Natural killer cell treated with Interleukin-12 subunit alpha and Interleukin-12 subunit beta and Interleukin-15 and Interleukin-18, amount 100 ng/mL, for 72 hours (primary cell): ENCODE results near the gene RSPO1. TPM values are rescaled to one million over a fixed set of nuclear protein-coding genes. Genes with fewer than 3 reads are reported as not detected.

ENCODE experiments used
- ATAC-seq, 2 donors: fragments of 150-1000 bp; cut with Tn5 transposase in 1 of 2; sonication (Bioruptor Pico), chemical (Tn5 transposase) in 1 of 2; 2 replicates each; pipeline ENCODE4 v1.10.0; 2021
- DNase-seq: peaks from one replicate; pipeline ENCODE4 v3.0.0; 2022; ENCODE audit warnings: low spot score
- H3K27ac Mint-ChIP-seq, 2 donors: 1 replicate in 1 of 2; 2 replicates in 1 of 2; pipeline ENCODE4 v1.8.0; 2022; ENCODE audit warnings: mixed read lengths in 2 of 2, mild to moderate bottlenecking in 1 of 2, moderate library complexity in 1 of 2
- H3K27me3 Mint-ChIP-seq, 2 donors: 1 replicate in 1 of 2; 2 replicates in 1 of 2; pipeline ENCODE4 v1.8.0; 2022; ENCODE audit warnings: mixed read lengths in 2 of 2
- H3K36me3 Mint-ChIP-seq: one replicate; pipeline ENCODE4 v1.8.0; 2022; ENCODE audit warnings: mixed read lengths
- H3K4me1 Mint-ChIP-seq, 2 donors: 1 replicate in 1 of 2; 2 replicates in 1 of 2; pipeline ENCODE4 v1.8.0; 2022; ENCODE audit warnings: low read depth in 2 of 2, mixed read lengths in 2 of 2, mild to moderate bottlenecking in 1 of 2
- H3K4me3 Mint-ChIP-seq: one replicate; pipeline ENCODE4 v1.8.0; 2022; ENCODE audit warnings: mixed read lengths
- H3K9me3 Mint-ChIP-seq: 2 replicates; pipeline ENCODE4 v1.8.0; 2022; ENCODE audit warnings: mixed read lengths
- total RNA-seq, 2 donors: library from RNA; stranded (reverse); gene quantifications; one replicate each; pipeline ENCODE4 v1.2.3, GENCODE V29; 2022

RSPO1 gene
- total RNA-seq, 2 donors from 2014 or later: not detected

- no peak overlapping the region for H3K4me3 Mint-ChIP-seq
- ATAC-seq (no peak), DNase-seq (no peak)
- no peak overlapping the region for H3K27ac Mint-ChIP-seq
- H3K27me3 Mint-ChIP-seq: peaks cover 0 to 8% of the 10 kb centered on the region in 2 donors
- no peaks in the 10 kb centered on the region for H3K9me3 Mint-ChIP-seq
- H3K36me3 Mint-ChIP-seq: no peaks in the 10 kb centered on the region
- no peaks in the 10 kb centered on the region for H3K4me1 Mint-ChIP-seq
Observed at GRCh38 chr1:37663426-37664000, 28.8 kb upstream of the RSPO1 start.

GRCh38 chr1:37662031-37662755 lies 27.5 kb upstream of the RSPO1 start:
- H3K27me3 Mint-ChIP-seq: peaks cover 0 to 8% of the 10 kb centered on the region in 2 donors
- H3K36me3 Mint-ChIP-seq: no peaks in the 10 kb centered on the region
- H3K9me3 Mint-ChIP-seq: no peaks in the 10 kb centered on the region
- ATAC-seq (no peak), DNase-seq (no peak)
- H3K27ac Mint-ChIP-seq: no peak overlapping the region
- H3K4me1 Mint-ChIP-seq: no peaks in the 10 kb centered on the region
- H3K4me3 Mint-ChIP-seq: no peak overlapping the region

GRCh38 chr1:37661401-37661800 lies 26.7 kb upstream of the RSPO1 start:
- no peak overlapping the region for H3K4me3 Mint-ChIP-seq
- no peaks in the 10 kb centered on the region for H3K9me3 Mint-ChIP-seq
- no peak for DNase-seq
- no peaks in the 10 kb centered on the region for H3K4me1 Mint-ChIP-seq
- H3K27ac Mint-ChIP-seq: no peak overlapping the region
- ATAC-seq: no peak
- H3K36me3 Mint-ChIP-seq: no peaks in the 10 kb centered on the region
- peaks cover 3 to 8% of the 10 kb centered on the region in 2 donors for H3K27me3 Mint-ChIP-seq

GRCh38 chr1:37660664-37661063 lies 26.0 kb upstream of the RSPO1 start:
- Mint-ChIP-seq H3K27me3 (peaks cover 3 to 8% of the 10 kb centered on the region in 2 donors), H3K4me3 (no peak overlapping the region), H3K9me3 (no peaks in the 10 kb centered on the region), H3K27ac (no peak overlapping the region), H3K36me3 (no peaks in the 10 kb centered on the region), H3K4me1 (no peaks in the 10 kb centered on the region)
- ATAC-seq: no peak
- no peak for DNase-seq

- Mint-ChIP-seq H3K27me3 (peaks cover 3 to 8% of the 10 kb centered on the region in 2 donors), H3K9me3 (no peaks in the 10 kb centered on the region), H3K27ac (no peak overlapping the region), H3K4me3 (no peak overlapping the region), H3K4me1 (no peaks in the 10 kb centered on the region), H3K36me3 (no peaks in the 10 kb centered on the region)
- ATAC-seq (no peak), DNase-seq (no peak)
Observed at GRCh38 chr1:37658486-37658885, 23.8 kb upstream of the RSPO1 start.

DNA sequence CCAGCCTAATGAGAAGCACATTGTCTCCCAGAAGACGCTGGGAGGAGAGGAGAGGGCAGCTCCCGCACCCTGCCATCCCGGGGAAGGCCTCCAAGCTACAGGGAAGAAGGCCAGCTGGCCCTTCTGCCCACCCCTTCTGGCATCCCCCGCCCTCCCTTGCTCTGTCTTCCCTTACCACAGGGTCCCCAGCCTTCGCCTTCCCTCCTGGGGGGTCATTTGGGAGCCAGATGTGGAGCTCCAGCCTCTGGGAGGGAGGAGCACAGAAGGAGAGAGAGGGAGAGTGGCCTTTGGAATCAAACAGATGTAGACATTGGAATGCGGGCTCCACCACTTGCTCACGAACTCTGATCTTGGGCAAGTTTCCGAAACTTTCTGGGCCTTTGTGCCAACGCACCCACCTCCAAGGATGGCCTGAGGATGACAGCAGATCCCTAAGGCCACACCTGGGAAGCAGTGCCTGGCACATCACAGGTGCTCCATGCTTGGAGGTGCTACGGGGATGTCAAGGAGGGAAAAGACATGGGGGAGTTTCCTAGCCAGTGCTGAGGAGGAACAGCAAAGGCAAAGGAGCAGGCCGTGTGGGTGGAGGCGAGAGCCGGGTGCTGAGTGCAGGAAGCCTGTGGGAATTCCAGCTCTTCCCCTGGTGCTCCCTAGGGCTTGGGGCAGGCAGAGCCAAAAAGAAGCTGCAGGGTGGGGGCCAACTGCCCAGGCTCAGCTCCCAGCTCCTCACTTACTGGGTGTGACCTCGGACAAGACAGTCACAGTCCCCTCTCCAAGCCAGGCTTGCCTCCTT lies 23.1 kb upstream of the RSPO1 start:
- no peak overlapping the region for H3K4me3 Mint-ChIP-seq
- no peaks in the 10 kb centered on the region for H3K36me3 Mint-ChIP-seq
- peaks cover 3 to 8% of the 10 kb centered on the region in 2 donors for H3K27me3 Mint-ChIP-seq
- no peak overlapping the region for H3K27ac Mint-ChIP-seq
- H3K9me3 Mint-ChIP-seq: no peaks in the 10 kb centered on the region
- DNase-seq (no peak), ATAC-seq (no peak)
- no peaks in the 10 kb centered on the region for H3K4me1 Mint-ChIP-seq

- DNase-seq: no peak
- no peak for ATAC-seq
Observed at GRCh38 chr1:37656881-37657280, 22.2 kb upstream of the RSPO1 start.

DNA sequence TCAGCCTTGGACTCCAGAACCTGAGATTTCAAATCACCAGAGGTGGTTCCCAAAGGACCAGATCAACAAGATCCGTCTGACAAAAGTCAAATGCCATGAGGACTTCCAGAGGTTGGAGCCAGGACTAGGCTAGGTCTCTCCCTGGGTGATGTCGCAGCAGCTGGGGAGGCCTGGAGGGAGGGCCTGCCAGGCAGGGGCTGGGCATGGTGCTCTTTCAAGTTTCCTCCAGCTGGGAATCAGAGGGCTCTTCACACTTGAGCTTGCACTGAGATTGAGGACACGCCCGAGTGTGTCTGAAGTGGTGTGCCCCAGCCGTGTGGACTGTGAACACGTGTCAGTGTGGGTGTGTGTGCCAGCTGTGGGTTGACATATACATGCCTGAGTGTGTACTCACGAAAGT lies 21.3 kb upstream of the RSPO1 start:
- DNase-seq: no peak
- H3K9me3 Mint-ChIP-seq: no peaks in the 10 kb centered on the region
- peaks cover 3 to 8% of the 10 kb centered on the region in 2 donors for H3K27me3 Mint-ChIP-seq
- H3K4me1 Mint-ChIP-seq: no peaks in the 10 kb centered on the region
- no peak for ATAC-seq
- H3K27ac Mint-ChIP-seq: no peak overlapping the region
- no peak overlapping the region for H3K4me3 Mint-ChIP-seq
- H3K36me3 Mint-ChIP-seq: no peaks in the 10 kb centered on the region

More at GRCh38 chr1:37656881-37657280, 22.2 kb upstream of the RSPO1 start:
- Mint-ChIP-seq H3K4me3 (no peak overlapping the region), H3K9me3 (no peaks in the 10 kb centered on the region), H3K36me3 (no peaks in the 10 kb centered on the region), H3K4me1 (no peaks in the 10 kb centered on the region), H3K27me3 (peaks cover 3 to 8% of the 10 kb centered on the region in 2 donors), H3K27ac (no peak overlapping the region)

- Mint-ChIP-seq H3K4me1 (no peaks in the 10 kb centered on the region), H3K4me3 (no peak overlapping the region), H3K27me3 (peaks cover 3 to 4% of the 10 kb centered on the region in 2 donors), H3K27ac (no peak overlapping the region), H3K36me3 (no peaks in the 10 kb centered on the region), H3K9me3 (no peaks in the 10 kb centered on the region)
- no peak for DNase-seq
- ATAC-seq: no peak
Observed at GRCh38 chr1:37655274-37655673, 20.6 kb upstream of the RSPO1 start.

DNA sequence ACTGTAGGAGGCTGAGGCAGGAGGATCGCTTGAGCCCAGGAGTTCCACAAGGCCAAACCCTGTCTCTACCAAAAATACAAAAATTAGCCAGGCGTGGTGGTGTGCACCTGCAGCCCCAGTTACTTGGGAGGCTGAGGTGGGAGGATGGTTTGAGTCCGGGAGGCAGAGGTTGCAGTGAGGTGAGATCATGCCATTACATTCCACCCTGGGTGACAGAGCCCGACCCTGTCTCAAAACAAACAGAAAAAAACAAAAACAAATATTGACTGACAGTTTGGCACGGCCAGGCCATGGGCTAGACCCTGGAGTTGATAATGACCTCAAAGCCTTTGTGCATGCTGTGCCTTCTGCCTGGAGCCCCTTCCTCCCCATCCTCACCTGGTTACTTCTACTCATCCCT lies 19.2 kb upstream of the RSPO1 start:
- Mint-ChIP-seq H3K36me3 (no peaks in the 10 kb centered on the region), H3K27me3 (peaks cover 0 to 3% of the 10 kb centered on the region in 2 donors), H3K4me3 (no peak overlapping the region), H3K4me1 (no peaks in the 10 kb centered on the region), H3K9me3 (no peaks in the 10 kb centered on the region), H3K27ac (no peak overlapping the region)
- ATAC-seq (no peak), DNase-seq (no peak)

- peaks cover 0 to 5% of the 10 kb centered on the region in 2 donors for H3K27me3 Mint-ChIP-seq
Observed at GRCh38 chr1:37652976-37653375, 18.3 kb upstream of the RSPO1 start.

GRCh38 chr1:37651803-37652202 lies 17.1 kb upstream of the RSPO1 start:
- no peak for ATAC-seq
- Mint-ChIP-seq H3K4me1 (no peaks in the 10 kb centered on the region), H3K27ac (no peak overlapping the region), H3K27me3 (peaks cover 0 to 5% of the 10 kb centered on the region in 2 donors), H3K36me3 (no peaks in the 10 kb centered on the region), H3K4me3 (no peak overlapping the region), H3K9me3 (no peaks in the 10 kb centered on the region)
- DNase-seq: no peak

More at GRCh38 chr1:37652976-37653375, 18.3 kb upstream of the RSPO1 start:
- Mint-ChIP-seq H3K36me3 (no peaks in the 10 kb centered on the region), H3K4me3 (no peak overlapping the region), H3K4me1 (no peaks in the 10 kb centered on the region), H3K9me3 (no peaks in the 10 kb centered on the region), H3K27ac (no peak overlapping the region)
- no peak for ATAC-seq
- no peak for DNase-seq

DNA sequence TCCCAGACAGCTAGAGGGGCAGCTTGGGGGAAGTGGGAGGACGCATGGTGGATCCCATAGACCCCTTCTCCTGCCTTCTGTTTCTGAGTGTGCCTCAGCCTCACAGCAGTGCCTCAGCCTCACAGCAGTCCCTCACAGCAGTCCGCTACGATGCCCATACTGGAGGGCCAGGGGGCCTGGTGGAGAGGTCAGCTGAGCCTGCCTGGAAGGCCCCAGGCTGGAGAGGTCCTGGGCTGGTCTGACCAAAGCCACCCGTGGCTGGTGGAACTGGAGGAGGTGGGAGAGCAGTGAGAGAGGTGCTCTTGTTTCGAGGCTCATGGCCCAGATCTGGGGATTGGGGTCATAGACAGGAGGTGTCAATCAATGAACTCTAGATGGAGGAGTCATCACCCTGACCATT lies 16.0 kb upstream of the RSPO1 start:
- Mint-ChIP-seq H3K36me3 (no peaks in the 10 kb centered on the region), H3K4me3 (no peak overlapping the region)

GRCh38 chr1:37650173-37650572 lies 15.5 kb upstream of the RSPO1 start:
- no peak for ATAC-seq
- H3K36me3 Mint-ChIP-seq: no peaks in the 10 kb centered on the region
- no peaks in the 10 kb centered on the region for H3K9me3 Mint-ChIP-seq
- no peak for DNase-seq
- peaks cover 0 to 2% of the 10 kb centered on the region in 2 donors for H3K27me3 Mint-ChIP-seq
- no peaks in the 10 kb centered on the region for H3K4me1 Mint-ChIP-seq
- H3K4me3 Mint-ChIP-seq: no peak overlapping the region
- H3K27ac Mint-ChIP-seq: no peak overlapping the region

More for the DNA sequence above, 16.0 kb upstream of the RSPO1 start:
- H3K27me3 Mint-ChIP-seq: peaks cover 0 to 2% of the 10 kb centered on the region in 2 donors
- no peaks in the 10 kb centered on the region for H3K4me1 Mint-ChIP-seq
- DNase-seq (no peak), ATAC-seq (peak in 1 of 2 donors; percentile 7)
- no peak overlapping the region for H3K27ac Mint-ChIP-seq
- H3K9me3 Mint-ChIP-seq: no peaks in the 10 kb centered on the region
